ENCODE results near the gene BAIAP2L1. TPM values are rescaled to one million over a fixed set of nuclear protein-coding genes. Genes with fewer than 3 reads are reported as not detected.

Gene BAIAP2L1
- polyA plus RNA-seq, 1 donor (not counting 4 experiments of a cell fraction or from before 2014, with no cell fraction given) = 41.7 TPM

GRCh38 chr7:98293265-98293664 is 107.6 kb downstream of the BAIAP2L1 start:
- no peak overlapping the region for H3K9ac ChIP-seq (ENCODE audit: control insufficient read depth, extremely low read depth, insufficient read depth, low read length)
- H3K4me1 ChIP-seq (ENCODE audit: control insufficient read depth, extremely low read depth, insufficient read depth, low read length) = peaks cover 17% of the 10 kb centered on the region
- no peak for DNase-seq (ENCODE audit: low read depth, low spot score)
- FAIRE-seq = no peak
- no peak overlapping the region for H3K4me3 ChIP-seq (ENCODE audit: control insufficient read depth in 2 of 3, extremely low read depth in 1 of 3, insufficient read depth in 2 of 3, low read depth in 1 of 3, low read length in 3 of 3)
- TF ChIP-seq EZH2 (IDR thresholded peaks at IDR 0.05; ENCODE audit: low read length) (no peak), CTCF (optimal IDR thresholded peaks at IDR 0.05 in 1 of 3, IDR thresholded peaks at IDR 0.05 in 1 of 3, conservative IDR thresholded peaks at IDR 0.05 in 1 of 3; ENCODE audit: extremely low read depth in 1 of 3, insufficient read depth in 2 of 3, low read length in 3 of 3) (no peak)
- peaks cover 26% of the 10 kb centered on the region for H3K79me2 ChIP-seq (ENCODE audit: control insufficient read depth, insufficient read depth, low read length)
- H3K36me3 ChIP-seq (ENCODE audit: control insufficient read depth in 2 of 2, extremely low read depth in 1 of 2, insufficient read depth in 2 of 2, low read length in 2 of 2) = peaks cover 34 to 41% of the 10 kb centered on the region in 2 experiments
- no peak overlapping the region for H3K27ac ChIP-seq (ENCODE audit: control insufficient read depth, insufficient read depth, low read length)
- no peak overlapping the region for H3K4me2 ChIP-seq (ENCODE audit: control insufficient read depth, extremely low read depth, insufficient read depth, low read depth, low read length)
- no peak overlapping the region for H2AFZ ChIP-seq (ENCODE audit: control insufficient read depth, low read length)
- H3K27me3 ChIP-seq (ENCODE audit: control insufficient read depth, extremely low read depth, insufficient read depth, low read length) = no peaks in the 10 kb centered on the region
- H3K9me1 ChIP-seq (ENCODE audit: control insufficient read depth, extremely low read depth, insufficient read depth, low read length) = peaks cover 2% of the 10 kb centered on the region
- no peaks in the 10 kb centered on the region for H3K9me3 ChIP-seq (ENCODE audit: control insufficient read depth, low read depth, low read length)
- peaks cover 23% of the 10 kb centered on the region for H4K20me1 ChIP-seq (ENCODE audit: control insufficient read depth, extremely low read depth, insufficient read depth, low read length)
- dilution Hi-C loops (cut with MboI; ENCODE audit: extremely low pct_ligation_motif_present, low sequenced_read_pairs) = no loop called here

GRCh38 chr7:98291717-98292116 is 109.2 kb downstream of the BAIAP2L1 start:
- Histone ChIP-seq H3K27me3 (ENCODE audit: control insufficient read depth, extremely low read depth, insufficient read depth, low read length) (no peaks in the 10 kb centered on the region), H3K79me2 (ENCODE audit: control insufficient read depth, insufficient read depth, low read length) (peaks cover 34% of the 10 kb centered on the region), H3K9me3 (ENCODE audit: control insufficient read depth, low read depth, low read length) (no peaks in the 10 kb centered on the region), H3K27ac (ENCODE audit: control insufficient read depth, insufficient read depth, low read length) (no peak overlapping the region), H4K20me1 (ENCODE audit: control insufficient read depth, extremely low read depth, insufficient read depth, low read length) (peaks cover 28% of the 10 kb centered on the region), H2AFZ (ENCODE audit: control insufficient read depth, low read length) (no peak overlapping the region), H3K4me2 (ENCODE audit: control insufficient read depth, extremely low read depth, insufficient read depth, low read depth, low read length) (no peak overlapping the region), H3K9ac (ENCODE audit: control insufficient read depth, extremely low read depth, insufficient read depth, low read length) (no peak overlapping the region), H3K4me1 (ENCODE audit: control insufficient read depth, extremely low read depth, insufficient read depth, low read length) (peaks cover 32% of the 10 kb centered on the region), H3K9me1 (ENCODE audit: control insufficient read depth, extremely low read depth, insufficient read depth, low read length) (peaks cover 2% of the 10 kb centered on the region), H3K36me3 (ENCODE audit: control insufficient read depth in 2 of 2, extremely low read depth in 1 of 2, insufficient read depth in 2 of 2, low read length in 2 of 2) (peaks cover 34 to 38% of the 10 kb centered on the region in 2 experiments), H3K4me3 (ENCODE audit: control insufficient read depth in 2 of 3, extremely low read depth in 1 of 3, insufficient read depth in 2 of 3, low read depth in 1 of 3, low read length in 3 of 3) (no peak overlapping the region)
- TF ChIP-seq EZH2 (IDR thresholded peaks at IDR 0.05; ENCODE audit: low read length) (no peak), CTCF (optimal IDR thresholded peaks at IDR 0.05 in 1 of 3, IDR thresholded peaks at IDR 0.05 in 1 of 3, conservative IDR thresholded peaks at IDR 0.05 in 1 of 3; ENCODE audit: extremely low read depth in 1 of 3, insufficient read depth in 2 of 3, low read length in 3 of 3) (peak in 2 of 3 experiments; percentile 25 to 38)
- dilution Hi-C loops (cut with MboI; ENCODE audit: extremely low pct_ligation_motif_present, low sequenced_read_pairs) = no loop called here
- FAIRE-seq (no peak), DNase-seq (ENCODE audit: low read depth, low spot score) (no peak)

All from keratinocyte (primary cell).